Kidney epithelial cell (primary cell): ENCODE data around the gene SPRED2. TPM values are rescaled to one million over a fixed set of nuclear protein-coding genes. Genes with fewer than 3 reads are reported as not detected.

Source experiments
- DNase-seq: peaks from one replicate; pipeline ENCODE4 v3.0.0-alpha.2; 2010; ENCODE audit warnings: low read depth
- H3K27me3 ChIP-seq: 2 replicates; pipeline ENCODE4 v1.6.0; 2011; ENCODE audit warnings: low read length; ENCODE audit not compliant: control insufficient read depth, insufficient read depth
- H3K36me3 ChIP-seq: 2 replicates; pipeline ENCODE4 v1.5.1; 2011; ENCODE audit warnings: low read length; ENCODE audit not compliant: control insufficient read depth, insufficient read depth
- H3K4me3 ChIP-seq: 2 replicates; pipeline ENCODE4 v1.5.1; 2011; ENCODE audit warnings: low read depth, mild to moderate bottlenecking, control low read depth, low read length
- total RNA-seq: library from RNA; depleted of rRNA; stranded (reverse); fragments of >200 nt; gene quantifications from 2 replicates; pipeline ENCODE4 v1.2.3, GENCODE V29; 2015
- TF ChIP-seq, protein P1 (sequence below): IDR thresholded peaks from 2 replicates; pipeline ENCODE4 v1.5.1; 2011; ENCODE audit warnings: mild to moderate bottlenecking, moderate library complexity, low read length, control low read depth, inconsistent platforms; ENCODE audit not compliant: insufficient read depth, poor library complexity, severe bottlenecking

Gene SPRED2
- total RNA-seq, 1 donor from 2014 or later = 18.4 TPM

- DNase-seq = no peak
- no peak overlapping the region for H3K4me3 ChIP-seq
- no peaks in the 10 kb centered on the region for H3K36me3 ChIP-seq
- TF ChIP-seq, protein P1, sequence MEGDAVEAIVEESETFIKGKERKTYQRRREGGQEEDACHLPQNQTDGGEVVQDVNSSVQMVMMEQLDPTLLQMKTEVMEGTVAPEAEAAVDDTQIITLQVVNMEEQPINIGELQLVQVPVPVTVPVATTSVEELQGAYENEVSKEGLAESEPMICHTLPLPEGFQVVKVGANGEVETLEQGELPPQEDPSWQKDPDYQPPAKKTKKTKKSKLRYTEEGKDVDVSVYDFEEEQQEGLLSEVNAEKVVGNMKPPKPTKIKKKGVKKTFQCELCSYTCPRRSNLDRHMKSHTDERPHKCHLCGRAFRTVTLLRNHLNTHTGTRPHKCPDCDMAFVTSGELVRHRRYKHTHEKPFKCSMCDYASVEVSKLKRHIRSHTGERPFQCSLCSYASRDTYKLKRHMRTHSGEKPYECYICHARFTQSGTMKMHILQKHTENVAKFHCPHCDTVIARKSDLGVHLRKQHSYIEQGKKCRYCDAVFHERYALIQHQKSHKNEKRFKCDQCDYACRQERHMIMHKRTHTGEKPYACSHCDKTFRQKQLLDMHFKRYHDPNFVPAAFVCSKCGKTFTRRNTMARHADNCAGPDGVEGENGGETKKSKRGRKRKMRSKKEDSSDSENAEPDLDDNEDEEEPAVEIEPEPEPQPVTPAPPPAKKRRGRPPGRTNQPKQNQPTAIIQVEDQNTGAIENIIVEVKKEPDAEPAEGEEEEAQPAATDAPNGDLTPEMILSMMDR = no peak
- H3K27me3 ChIP-seq = peaks cover 2% of the 10 kb centered on the region
Observed at GRCh38 chr2:65476778-65477177, 44.4 kb upstream of the SPRED2 start.

DNA sequence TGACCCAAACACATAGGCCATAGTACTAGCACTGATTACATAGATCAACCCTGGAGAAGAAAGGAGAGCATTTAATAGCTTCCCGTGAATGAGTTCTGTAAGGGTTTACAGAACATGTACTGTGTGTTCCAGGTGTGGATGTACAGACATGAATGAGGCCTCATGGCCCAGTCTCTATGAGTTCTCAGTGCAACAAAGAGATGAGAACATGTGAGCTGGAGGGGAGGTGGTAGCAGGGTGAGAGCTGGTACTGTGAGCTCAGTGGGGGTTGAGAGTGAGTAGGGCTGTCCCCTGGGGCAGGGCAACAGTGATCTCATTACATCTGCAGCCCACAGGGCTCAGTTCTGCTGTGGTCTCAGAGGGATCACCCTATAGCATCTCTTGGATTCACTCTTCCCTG lies 42.6 kb upstream of the SPRED2 start:
- Histone ChIP-seq H3K4me3 (no peak overlapping the region), H3K36me3 (no peaks in the 10 kb centered on the region), H3K27me3 (peaks cover 2% of the 10 kb centered on the region)
- TF ChIP-seq, protein P1 = no peak
- DNase-seq = no peak

- Histone ChIP-seq H3K27me3 (no peaks in the 10 kb centered on the region), H3K36me3 (no peaks in the 10 kb centered on the region), H3K4me3 (no peak overlapping the region)
Observed at GRCh38 chr2:65473045-65473444, 40.6 kb upstream of the SPRED2 start.

DNA sequence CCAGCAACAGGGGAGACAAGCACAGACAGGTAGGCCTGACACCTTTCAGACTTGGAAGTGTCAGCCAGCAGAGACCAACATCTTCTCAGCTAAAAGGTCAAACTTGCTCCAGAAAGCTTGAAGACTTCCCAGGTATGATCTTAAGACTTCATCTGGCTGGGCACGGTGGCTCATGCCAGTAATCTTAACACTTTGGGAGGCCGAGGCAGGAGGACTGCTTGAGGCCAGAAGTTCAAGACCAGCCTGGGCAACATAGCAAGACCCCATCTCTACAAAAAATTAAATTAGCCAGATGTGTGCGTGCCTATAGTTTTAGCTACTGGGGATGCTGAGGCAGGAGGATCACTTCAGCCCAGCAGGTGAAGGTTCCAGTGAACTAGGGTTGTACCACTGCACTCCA lies 39.0 kb upstream of the SPRED2 start:
- no peak for DNase-seq
- Histone ChIP-seq H3K36me3 (no peaks in the 10 kb centered on the region), H3K27me3 (no peaks in the 10 kb centered on the region), H3K4me3 (no peak overlapping the region)
- TF ChIP-seq, protein P1 = no peak

More at GRCh38 chr2:65473045-65473444, 40.6 kb upstream of the SPRED2 start:
- TF ChIP-seq, protein P1 = no peak
- no peak for DNase-seq

DNA sequence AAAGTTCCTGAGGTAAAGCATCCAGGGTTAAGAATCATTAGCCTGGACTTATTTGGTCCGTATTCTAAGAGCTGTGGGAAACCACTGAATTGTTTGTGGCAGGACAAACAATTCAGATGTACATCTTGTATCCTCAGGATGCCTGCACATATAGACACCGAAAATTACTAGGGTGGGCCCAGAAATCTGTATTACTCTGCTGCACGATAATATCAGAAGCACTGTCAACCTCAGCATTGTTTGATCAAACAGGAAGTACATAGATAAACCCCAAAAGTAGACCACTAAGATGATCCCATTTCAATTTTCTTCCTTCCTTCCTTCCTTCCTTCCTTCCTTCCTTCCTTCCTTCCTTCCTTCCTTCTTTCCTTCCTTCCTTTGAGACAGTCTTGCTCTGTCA lies 34.2 kb upstream of the SPRED2 start:
- Histone ChIP-seq H3K4me3 (no peak overlapping the region), H3K36me3 (no peaks in the 10 kb centered on the region), H3K27me3 (no peaks in the 10 kb centered on the region)
- TF ChIP-seq, protein P1 = no peak
- DNase-seq = no peak

- H3K4me3 ChIP-seq = no peak overlapping the region
- TF ChIP-seq, protein P1 = no peak
- no peaks in the 10 kb centered on the region for H3K36me3 ChIP-seq
- H3K27me3 ChIP-seq = no peaks in the 10 kb centered on the region
- no peak for DNase-seq
Observed at GRCh38 chr2:65465857-65466256, 33.5 kb upstream of the SPRED2 start.
